Sigmoid colon (tissue), 7 donors: ENCODE data around the gene KRT27. TPM values are rescaled to one million over a fixed set of nuclear protein-coding genes. Genes with fewer than 3 reads are reported as not detected.
"Not testable (repeated sequence)": the region's sequence is repeated elsewhere in the genome, so short reads cannot be mapped to it uniquely, and the experiment has no call there.

Source experiments
- DNase-seq: peaks from one replicate; pipeline ENCODE4 v3.0.0-alpha.2; 2019
- H3K27ac ChIP-seq, 4 donors: fragments of 200-600 bp; sonication (generic); one replicate each; pipeline ENCODE4 v1.5.1; 2016 to 2019; ENCODE audit warnings: mild to moderate bottlenecking in 1 of 4
- H3K27me3 ChIP-seq, 3 donors: fragments of 200-600 bp; sonication (generic); one replicate each; pipeline ENCODE4 v1.5.1; 2019; ENCODE audit warnings: mild to moderate bottlenecking in 1 of 3
- H3K36me3 ChIP-seq, 4 donors: fragments of 200-600 bp; sonication (generic); one replicate each; pipeline ENCODE4 v1.5.1; 2016 to 2019
- H3K4me1 ChIP-seq, 4 donors: fragments of 200-600 bp; sonication (generic); one replicate each; pipeline ENCODE4 v1.5.1; 2017 to 2019
- H3K4me3 ChIP-seq, 4 donors: fragments of 200-600 bp; sonication (generic); one replicate each; pipeline ENCODE4 v1.5.1; 2017 to 2019; ENCODE audit warnings: mild to moderate bottlenecking in 2 of 4, moderate library complexity in 1 of 4
- H3K9me3 ChIP-seq, 4 donors: fragments of 200-600 bp in 3 of 4; sonication (generic) in 3 of 4; one replicate each; pipeline versions ENCODE4 v1.5.1 to v1.6.1; 2013 to 2019
- CTCF ChIP-seq, 4 experiments: fragments of 450-650 bp in 3 of 4; fragments of 200-600 bp in 1 of 4; IDR thresholded peaks; one replicate each; pipeline ENCODE4 v1.5.1; 2016 to 2019; ENCODE audit warnings: antibody characterized with exemption in 4 of 4, mild to moderate bottlenecking in 3 of 4, moderate library complexity in 2 of 4
- EP300 ChIP-seq, 4 donors: sonication (generic); formaldehyde crosslinking; IDR thresholded peaks; one replicate each; pipeline ENCODE4 v1.6.1; 2017; ENCODE audit warnings: antibody characterized with exemption in 4 of 4
- POLR2A ChIP-seq, 2 donors: fragments of 450-650 bp; IDR thresholded peaks; one replicate each; pipeline ENCODE4 v1.6.1; 2016; ENCODE audit warnings: antibody characterized with exemption in 2 of 2, mild to moderate bottlenecking in 2 of 2, moderate library complexity in 2 of 2
- POLR2AphosphoS5 ChIP-seq, 4 donors: sonication (generic); formaldehyde crosslinking; IDR thresholded peaks; one replicate each; pipeline ENCODE4 v1.6.1; 2017; ENCODE audit warnings: antibody characterized with exemption in 4 of 4
- WGBS, 2 donors: extraction: QIAGEN DNeasy Blood & Tissue Kit; methylation state at CpG; one replicate each; pipeline ENCODE4 v1.1.7; 2013; 5-methylcytosine and 5-hydroxymethylcytosine counted together
- intact Hi-C: fragments of 100-400 bp; cut with DNase I; formaldehyde crosslinking; loops from one replicate; pipeline ENCODE4 v1.15.1; 2023
- polyA plus RNA-seq, 3 donors: library from polyadenylated mRNA; stranded (reverse); fragments of 200-250 nt; gene quantifications; one replicate each; pipeline ENCODE4 v1.2.3, GENCODE V29; 2013
- total RNA-seq, 4 donors: library from RNA; depleted of rRNA; stranded (reverse); fragments of >200 nt; gene quantifications; one replicate each; pipeline ENCODE4 v1.1.0, GENCODE V29; 2016
- donor health status: healthy with polysubstance abuse.
- donor health status: Bipolar disorder and iron deficiency.
- donor health status: healthy.

KRT27 gene
- total and polyA plus RNA-seq, 7 donors: 0.07 to 0.55 TPM; not detected in 5

GRCh38 chr17:40750391-40750790, 32.0 kb downstream of the KRT27 start:
- WGBS, 2 donors: 85 to 88% methylated on average over 6 of the region's 6 CpGs
- H3K9me3 ChIP-seq: no peaks in the 10 kb centered on the region
- no peak for DNase-seq
- H3K4me3 ChIP-seq: no peak overlapping the region
- intact Hi-C loops: no loop called here
- H3K27ac ChIP-seq: no peak overlapping the region
- peaks cover 0 to 13% (median 0%) of the 10 kb centered on the region in 3 donors for H3K27me3 ChIP-seq
- H3K4me1 ChIP-seq: no peaks in the 10 kb centered on the region
- no peak for TF ChIP-seq EP300 (IDR thresholded peaks at IDR 0.05)
- TF ChIP-seq CTCF (IDR thresholded peaks at IDR 0.05): no peak
- TF ChIP-seq POLR2A (IDR thresholded peaks at IDR 0.05): no peak
- no peak for TF ChIP-seq POLR2AphosphoS5 (IDR thresholded peaks at IDR 0.05)
- H3K36me3 ChIP-seq: no peaks in the 10 kb centered on the region

GRCh38 chr17:40748666-40749065, 33.7 kb downstream of the KRT27 start:
- 84 to 92% methylated on average over 1 of the region's 1 CpG for WGBS, 2 donors
- H3K4me3 ChIP-seq, H3K4me1 ChIP-seq, H3K27ac ChIP-seq, H3K9me3 ChIP-seq, DNase-seq, intact Hi-C loops, H3K36me3 ChIP-seq: not testable (repeated sequence)
- H3K27me3 ChIP-seq: peaks cover 0 to 13% (median 0%) of the 10 kb centered on the region in 3 donors

GRCh38 chr17:40738553-40738952, 43.8 kb downstream of the KRT27 start:
- Histone ChIP-seq H3K4me1 (no peaks in the 10 kb centered on the region), H3K9me3 (peaks cover 0 to 4% (median 2%) of the 10 kb centered on the region in 4 donors), H3K27ac (no peak overlapping the region), H3K27me3 (no peaks in the 10 kb centered on the region), H3K4me3 (no peak overlapping the region), H3K36me3 (no peaks in the 10 kb centered on the region)
- no peak for TF ChIP-seq POLR2A (IDR thresholded peaks at IDR 0.05)
- TF ChIP-seq CTCF (IDR thresholded peaks at IDR 0.05): no peak
- TF ChIP-seq EP300 (IDR thresholded peaks at IDR 0.05): no peak
- no peak for TF ChIP-seq POLR2AphosphoS5 (IDR thresholded peaks at IDR 0.05)
- DNase-seq: no peak
- 47 to 53% methylated on average over 4 of the region's 4 CpGs for WGBS, 2 donors
- intact Hi-C loops: no loop called here

DNA sequence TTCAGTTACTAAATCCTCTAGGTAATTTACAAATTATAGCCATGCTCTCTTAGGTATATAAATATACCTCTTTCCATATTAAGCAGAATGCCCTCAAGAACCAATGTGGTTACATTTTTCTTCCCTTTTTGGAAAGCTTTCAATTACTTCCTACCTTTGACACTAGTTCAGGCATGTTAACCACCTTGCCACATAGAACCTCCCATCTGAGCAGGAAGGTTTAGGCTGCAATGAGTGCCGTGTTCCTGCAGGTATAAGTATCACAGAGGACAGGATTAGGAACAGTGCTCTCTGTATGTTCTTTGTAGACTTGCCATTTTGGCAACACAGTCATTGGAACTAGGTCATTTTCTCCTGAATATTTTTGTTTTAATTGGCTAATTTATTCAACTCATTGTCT, 47.3 kb downstream of the KRT27 start:
- Histone ChIP-seq H3K27ac (no peak overlapping the region), H3K36me3 (no peaks in the 10 kb centered on the region), H3K4me1 (no peaks in the 10 kb centered on the region), H3K9me3 (no peaks in the 10 kb centered on the region), H3K4me3 (no peak overlapping the region), H3K27me3 (no peaks in the 10 kb centered on the region)
- TF ChIP-seq POLR2A (IDR thresholded peaks at IDR 0.05) (no peak), EP300 (IDR thresholded peaks at IDR 0.05) (no peak), CTCF (IDR thresholded peaks at IDR 0.05) (no peak), POLR2AphosphoS5 (IDR thresholded peaks at IDR 0.05) (no peak)
- DNase-seq: no peak
- intact Hi-C loops: no loop called here
- WGBS, 2 donors: 77 to 82% methylated on average over 1 of the region's 1 CpG

DNA sequence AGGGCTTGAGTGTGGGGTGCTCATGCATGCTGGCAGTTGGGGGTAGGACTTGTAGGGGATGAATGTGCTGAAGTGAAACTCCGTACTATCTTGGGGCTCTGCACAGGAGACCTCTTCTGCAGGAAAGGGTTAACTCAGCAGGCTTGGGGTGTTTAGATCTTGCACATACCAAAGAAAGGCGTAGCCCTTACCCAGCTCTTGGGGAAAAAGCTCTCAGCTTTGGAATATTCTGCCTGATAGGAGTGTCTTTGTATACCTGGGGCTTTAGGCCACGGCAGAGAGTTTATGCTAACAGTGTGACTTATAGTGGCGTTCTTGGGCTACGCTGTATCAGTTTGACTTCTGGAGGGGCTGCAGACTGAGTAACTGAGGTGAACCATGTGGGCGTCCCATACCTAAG, 48.3 kb downstream of the KRT27 start:
- intact Hi-C loops: no loop called here
- Histone ChIP-seq H3K9me3 (no peaks in the 10 kb centered on the region), H3K27ac (no peak overlapping the region), H3K4me1 (no peaks in the 10 kb centered on the region), H3K27me3 (no peaks in the 10 kb centered on the region), H3K4me3 (no peak overlapping the region), H3K36me3 (no peaks in the 10 kb centered on the region)
- 82 to 83% methylated on average over 6 of the region's 6 CpGs for WGBS, 2 donors
- no peak for DNase-seq
- TF ChIP-seq CTCF (IDR thresholded peaks at IDR 0.05): no peak
- no peak for TF ChIP-seq POLR2A (IDR thresholded peaks at IDR 0.05)
- no peak for TF ChIP-seq POLR2AphosphoS5 (IDR thresholded peaks at IDR 0.05)
- no peak for TF ChIP-seq EP300 (IDR thresholded peaks at IDR 0.05)
